Psoas muscle (tissue), 8 donors: ENCODE data around the gene MAPK8. TPM values are rescaled to one million over a fixed set of nuclear protein-coding genes. Genes with fewer than 3 reads are reported as not detected.

Source experiments
- ATAC-seq, 4 donors: fragments of 200-7000 bp; cut with Tn5 transposase; one replicate each; pipeline ENCODE4 v1.9.1; 2020; ENCODE audit warnings: moderate library complexity in 3 of 4, mild to moderate bottlenecking in 2 of 4
- DNase-seq, 2 donors: peaks; one replicate each; pipeline ENCODE4 v3.0.0-alpha.2; 2020
- H3K27ac ChIP-seq: fragments of 200-600 bp; one replicate; pipeline ENCODE4 v1.8.0; 2022
- H3K27me3 ChIP-seq, 3 donors: fragments of 200-600 bp in 1 of 3; one replicate each; pipeline versions ENCODE4 v1.6.1 to v1.8.0; 2013 to 2022; ENCODE audit warnings: low read length in 2 of 3, mild to moderate bottlenecking in 2 of 3, moderate library complexity in 1 of 3; ENCODE audit not compliant: insufficient read depth in 3 of 3
- H3K36me3 ChIP-seq, 2 donors: fragments of 200-600 bp in 1 of 2; one replicate each; pipeline versions ENCODE4 v1.6.1 to v1.8.0; 2013 to 2022; ENCODE audit warnings: low read depth in 1 of 2, mild to moderate bottlenecking in 1 of 2, moderate library complexity in 1 of 2; ENCODE audit not compliant: insufficient read depth in 1 of 2
- H3K4me1 ChIP-seq: fragments of 200-600 bp; one replicate; pipeline ENCODE4 v1.8.0; 2022
- H3K4me3 ChIP-seq: fragments of 200-600 bp; one replicate; pipeline ENCODE4 v1.8.0; 2022; ENCODE audit warnings: mild to moderate bottlenecking
- H3K9me3 ChIP-seq: fragments of 200-600 bp; one replicate; pipeline ENCODE4 v1.8.0; 2022
- CTCF ChIP-seq: fragments of 200-600 bp; IDR thresholded peaks from one replicate; pipeline ENCODE4 v1.8.0; 2022; ENCODE audit warnings: antibody characterized with exemption
- WGBS, 3 donors: extraction: QIAGEN DNeasy Blood & Tissue Kit; methylation state at CpG; one replicate each; pipeline versions ENCODE4 v1.1.6 to v1.1.7; 2013; 5-methylcytosine and 5-hydroxymethylcytosine counted together
- intact Hi-C, 2 donors: fragments of 100-400 bp; cut with DNase I; formaldehyde crosslinking; loops; one replicate each; pipeline versions ENCODE4 v1.11.0 to v1.14.2; 2022
- polyA plus RNA-seq, 3 donors: library from polyadenylated mRNA; stranded (reverse); fragments of 200-250 nt; gene quantifications; one replicate each; pipeline ENCODE4 v1.2.3, GENCODE V29; 2013
- total RNA-seq, 4 donors: library from RNA; stranded (reverse); fragmentation: NEBNext Ultra II Directional in 2 of 4; extraction: Animal tissue kit (Norgen Biotek cat#: 25700) in 2 of 4; gene quantifications; one replicate each; pipeline versions ENCODE4 v1.2.1 to v1.2.4, GENCODE V29; 2021 to 2023
- donor health status: healthy with polysubstance abuse.
- donor health status: DM: no; HTN: no; CAD: no; lungs with moderate emphysema.
- donor health status: Bipolar disorder and iron deficiency.
- donor health status: healthy.
- donor health status: DM: yes; HTN: yes; CAD: no.
- donor health status: DM: no; HTN: no; CAD: no.
- donor health status: DM: no; HTN: no; CAD: no.
- donor health status: DM: yes; HTN: yes; CAD: no.

Gene MAPK8
- total and polyA plus RNA-seq, 7 donors = 10.8 to 32.3 (median 24.3) TPM

- ATAC-seq (no peak), DNase-seq (no peak)
- intact Hi-C loops = no loop called here
- Histone ChIP-seq H3K4me1 (peaks cover 14% of the 10 kb centered on the region), H3K4me3 (no peak overlapping the region), H3K27me3 (peaks cover 0 to 3% (median 0%) of the 10 kb centered on the region in 3 donors), H3K9me3 (no peaks in the 10 kb centered on the region), H3K27ac (no peak overlapping the region), H3K36me3 (no peaks in the 10 kb centered on the region)
- 77 to 89% (median 85%) methylated on average over 3 of the region's 3 CpGs for WGBS, 3 donors
- no peak for TF ChIP-seq CTCF
Observed at GRCh38 chr10:48468130-48468790, 161.8 kb downstream of the MAPK8 start.

GRCh38 chr10:48468866-48469511 lies 162.5 kb downstream of the MAPK8 start:
- 84 to 96% (median 93%) methylated on average over 3 of the region's 3 CpGs for WGBS, 3 donors

GRCh38 chr10:48469516-48470020 lies 163.1 kb downstream of the MAPK8 start:
- Histone ChIP-seq H3K27ac (no peak overlapping the region), H3K4me3 (no peak overlapping the region), H3K27me3 (peaks cover 0 to 3% (median 0%) of the 10 kb centered on the region in 3 donors), H3K36me3 (no peaks in the 10 kb centered on the region), H3K9me3 (no peaks in the 10 kb centered on the region), H3K4me1 (peaks cover 14% of the 10 kb centered on the region)
- WGBS, 3 donors = 81 to 95% (median 94%) methylated on average over 4 of the region's 4 CpGs
- ATAC-seq (no peak), DNase-seq (peak in 1 of 2 donors; percentile 21)
- intact Hi-C loops = loop anchor here in 1 of 2 donors (1.0 kb wide), 1 partner anchor 44 kb away; no protein-coding TSS in a partner anchor
- no peak for TF ChIP-seq CTCF

More at GRCh38 chr10:48468866-48469511, 162.5 kb downstream of the MAPK8 start:
- ATAC-seq = no peak
- TF ChIP-seq CTCF = no peak
- H3K4me1 ChIP-seq = peaks cover 14% of the 10 kb centered on the region
- no peak for DNase-seq
- intact Hi-C loops = loop anchor here in 1 of 2 donors (1.0 kb wide), 1 partner anchor 44 kb away; no protein-coding TSS in a partner anchor
- H3K4me3 ChIP-seq = no peak overlapping the region
- H3K27me3 ChIP-seq = peaks cover 0 to 3% (median 0%) of the 10 kb centered on the region in 3 donors
- H3K27ac ChIP-seq = no peak overlapping the region
- H3K36me3 ChIP-seq = no peaks in the 10 kb centered on the region
- no peaks in the 10 kb centered on the region for H3K9me3 ChIP-seq

- no peaks in the 10 kb centered on the region for H3K36me3 ChIP-seq
- intact Hi-C loops = no loop called here
- 59 to 63% (median 61%) methylated on average over 5 of the region's 5 CpGs for WGBS, 3 donors
- H3K27ac ChIP-seq = no peak overlapping the region
- no peak overlapping the region for H3K4me3 ChIP-seq
- H3K27me3 ChIP-seq = peaks cover 0 to 3% (median 0%) of the 10 kb centered on the region in 3 donors
- DNase-seq (peak in 1 of 2 donors; percentile 33), ATAC-seq (no peak)
- H3K9me3 ChIP-seq = no peaks in the 10 kb centered on the region
- peaks cover 9% of the 10 kb centered on the region for H3K4me1 ChIP-seq
- TF ChIP-seq CTCF = no peak
Observed at GRCh38 chr10:48470115-48470892, 163.8 kb downstream of the MAPK8 start.
